Left ventricle myocardium inferior (tissue), 1 donor: ENCODE results near the gene TRAF3IP1. TPM values are rescaled to one million over a fixed set of nuclear protein-coding genes. Genes with fewer than 3 reads are reported as not detected.

Source experiments
- DNase-seq: peaks from one replicate; pipeline ENCODE4 v3.0.0-alpha.2; 2020
- H3K27ac ChIP-seq: fragments of 200-600 bp; replicated peaks from 2 replicates; pipeline ENCODE4 v1.8.0; 2021
- H3K27me3 ChIP-seq: fragments of 200-600 bp; 2 replicates; pipeline ENCODE4 v1.8.0; 2021; ENCODE audit warnings: low read depth
- H3K36me3 ChIP-seq: fragments of 200-600 bp; 2 replicates; pipeline ENCODE4 v1.8.0; 2021
- H3K4me1 ChIP-seq: fragments of 200-600 bp; 2 replicates; pipeline ENCODE4 v1.8.0; 2021
- H3K4me3 ChIP-seq: fragments of 200-600 bp; 2 replicates; pipeline ENCODE4 v1.8.0; 2021; ENCODE audit warnings: mild to moderate bottlenecking, moderate library complexity
- H3K9me3 ChIP-seq: fragments of 200-600 bp; replicated peaks from 2 replicates; pipeline ENCODE4 v1.8.0; 2021
- intact Hi-C: fragments of 100-400 bp; cut with micrococcal nuclease; formaldehyde crosslinking; loops from one replicate; pipeline ENCODE4 v1.11.0; 2022
- total RNA-seq: library from RNA; stranded (reverse); fragmentation: NEBNext Ultra II Directional; extraction: Animal tissue kit (Norgen Biotek cat#: 25700); gene quantifications from one replicate; pipeline ENCODE4 v1.2.1, GENCODE V29; 2021
- TF ChIP-seq, protein P1 (sequence below): fragments of 200-600 bp; IDR thresholded peaks from 2 replicates; pipeline ENCODE4 v1.8.0; 2021; ENCODE audit warnings: antibody characterized with exemption, mild to moderate bottlenecking, borderline replicate concordance
- donor health status: DM: no; HTN: yes; CAD: no; lungs with severe emphysema.

Gene TRAF3IP1
- total RNA-seq, 1 donor from 2014 or later, result 14.6 TPM

DNA sequence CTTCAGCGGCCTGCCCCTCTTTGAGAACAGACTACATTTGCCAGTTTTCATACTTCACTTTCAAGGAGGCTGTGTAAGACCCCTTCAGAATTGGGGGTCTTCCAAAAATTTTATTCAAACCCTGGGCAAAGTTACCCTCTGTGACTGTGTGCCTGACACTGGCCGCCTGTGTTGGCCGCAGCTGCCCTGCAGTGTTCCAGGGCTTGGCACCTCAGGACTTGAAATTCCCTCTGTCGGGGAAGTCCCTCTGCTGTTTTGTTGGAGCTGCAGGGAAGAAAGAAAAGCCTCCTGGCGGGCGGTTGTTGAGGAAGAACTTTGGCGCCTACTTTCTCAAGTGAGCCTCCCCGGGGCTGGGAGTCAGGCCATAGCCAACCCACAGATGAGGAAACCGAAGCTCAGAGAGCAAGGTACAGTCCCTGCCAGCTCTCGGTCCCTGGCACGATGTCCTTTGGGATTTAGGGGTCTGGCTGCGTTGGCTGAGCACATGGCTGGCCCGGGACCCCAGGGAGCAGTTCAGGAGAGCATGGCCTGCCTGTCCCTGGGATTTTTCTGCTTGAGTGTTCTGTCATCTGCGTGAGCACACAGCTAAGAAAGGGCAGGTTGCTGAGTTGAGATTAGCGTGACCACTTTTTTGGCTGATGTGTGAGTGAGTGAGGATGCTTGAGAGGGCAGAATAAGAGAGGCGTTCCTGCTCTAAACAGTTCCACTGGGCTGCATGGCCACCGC is 88.5 kb downstream of the TRAF3IP1 start:
- DNase-seq, result no peak
- no peaks in the 10 kb centered on the region for H3K27me3 ChIP-seq
- intact Hi-C loops, result no loop called here
- no peaks in the 10 kb centered on the region for H3K9me3 ChIP-seq
- no peak overlapping the region for H3K4me3 ChIP-seq
- H3K4me1 ChIP-seq, result no peaks in the 10 kb centered on the region
- TF ChIP-seq, protein P1, sequence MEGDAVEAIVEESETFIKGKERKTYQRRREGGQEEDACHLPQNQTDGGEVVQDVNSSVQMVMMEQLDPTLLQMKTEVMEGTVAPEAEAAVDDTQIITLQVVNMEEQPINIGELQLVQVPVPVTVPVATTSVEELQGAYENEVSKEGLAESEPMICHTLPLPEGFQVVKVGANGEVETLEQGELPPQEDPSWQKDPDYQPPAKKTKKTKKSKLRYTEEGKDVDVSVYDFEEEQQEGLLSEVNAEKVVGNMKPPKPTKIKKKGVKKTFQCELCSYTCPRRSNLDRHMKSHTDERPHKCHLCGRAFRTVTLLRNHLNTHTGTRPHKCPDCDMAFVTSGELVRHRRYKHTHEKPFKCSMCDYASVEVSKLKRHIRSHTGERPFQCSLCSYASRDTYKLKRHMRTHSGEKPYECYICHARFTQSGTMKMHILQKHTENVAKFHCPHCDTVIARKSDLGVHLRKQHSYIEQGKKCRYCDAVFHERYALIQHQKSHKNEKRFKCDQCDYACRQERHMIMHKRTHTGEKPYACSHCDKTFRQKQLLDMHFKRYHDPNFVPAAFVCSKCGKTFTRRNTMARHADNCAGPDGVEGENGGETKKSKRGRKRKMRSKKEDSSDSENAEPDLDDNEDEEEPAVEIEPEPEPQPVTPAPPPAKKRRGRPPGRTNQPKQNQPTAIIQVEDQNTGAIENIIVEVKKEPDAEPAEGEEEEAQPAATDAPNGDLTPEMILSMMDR, result no peak
- peaks cover 1% of the 10 kb centered on the region for H3K36me3 ChIP-seq
- H3K27ac ChIP-seq, result no peak overlapping the region

DNA sequence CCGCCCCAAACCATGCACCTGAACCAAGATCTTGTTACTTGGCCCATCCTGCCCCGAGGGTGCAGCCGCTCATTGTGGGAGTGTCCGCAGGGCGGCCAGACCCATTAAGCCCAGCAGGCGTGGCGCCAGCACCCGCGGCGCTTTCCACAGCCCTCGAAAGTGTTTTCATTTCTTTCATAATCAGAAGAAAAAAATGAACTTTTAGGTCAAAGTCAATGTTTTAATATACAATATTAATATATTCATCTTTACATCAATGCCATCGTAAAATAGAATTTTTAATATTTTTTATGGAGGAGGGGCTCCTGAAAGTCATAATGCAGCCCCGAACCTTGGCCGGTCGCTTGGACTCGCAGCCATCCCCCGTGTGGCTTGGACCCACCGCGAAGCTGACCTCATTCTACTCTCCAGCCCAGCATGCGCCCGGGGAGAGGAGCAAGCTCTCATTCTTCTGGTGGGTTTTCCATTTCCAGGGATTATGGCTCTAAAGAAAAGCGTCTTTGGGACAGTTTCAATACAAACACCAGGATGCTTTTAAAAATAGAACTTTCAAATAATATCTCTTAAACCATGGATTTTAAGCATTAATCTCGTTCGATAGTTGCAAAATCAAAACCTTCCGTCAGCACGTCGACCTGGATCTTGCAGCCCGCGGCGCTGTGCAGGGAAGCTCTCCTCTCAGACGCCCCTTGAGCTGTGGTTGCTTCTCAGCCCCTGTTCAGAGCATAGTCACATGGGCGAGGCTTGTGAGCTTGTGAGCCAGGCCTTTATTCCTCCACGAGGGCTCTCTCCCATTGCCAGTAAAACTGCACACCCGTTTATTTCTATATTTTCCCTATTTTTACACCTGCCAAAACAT is 89.3 kb downstream of the TRAF3IP1 start:
- DNase-seq, result no peak
- no peaks in the 10 kb centered on the region for H3K27me3 ChIP-seq
- no peaks in the 10 kb centered on the region for H3K36me3 ChIP-seq
- H3K4me1 ChIP-seq, result no peaks in the 10 kb centered on the region
- intact Hi-C loops, result no loop called here
- no peak overlapping the region for H3K27ac ChIP-seq
- H3K4me3 ChIP-seq, result no peak overlapping the region
- H3K9me3 ChIP-seq, result no peaks in the 10 kb centered on the region
- TF ChIP-seq, protein P1, result no peak

DNA sequence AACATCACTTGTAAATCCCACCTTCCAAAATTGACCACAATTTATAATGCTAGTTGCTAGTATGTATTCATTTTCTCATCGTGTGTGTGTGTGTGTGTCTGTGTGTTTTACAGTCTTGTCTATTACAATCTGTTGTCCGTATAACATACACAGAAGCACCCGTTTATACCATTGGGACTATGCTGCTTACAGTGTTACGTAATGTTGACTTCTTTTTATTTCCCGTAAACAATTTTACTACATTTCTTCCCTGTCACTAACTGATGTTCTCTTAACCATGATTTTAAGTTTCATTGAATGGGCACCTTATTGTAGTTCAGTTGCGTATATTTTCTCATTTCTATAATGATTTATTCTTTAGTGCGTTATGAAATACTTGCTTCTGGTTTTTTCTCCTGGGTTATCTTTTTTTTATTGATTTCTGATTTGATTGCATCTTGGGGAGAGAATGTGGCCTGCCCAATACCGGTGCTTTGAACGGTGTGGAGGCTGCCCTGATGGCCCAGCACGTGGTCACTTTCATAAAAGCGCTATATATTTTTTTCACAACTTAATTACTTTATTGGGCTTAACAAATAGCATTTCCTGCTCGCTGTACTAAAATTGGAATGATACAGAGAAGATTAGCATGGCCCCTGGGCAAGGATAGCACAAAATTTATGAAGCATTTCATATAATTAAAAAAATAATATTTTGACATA is 91.9 kb downstream of the TRAF3IP1 start:
- intact Hi-C loops, result no loop called here
- DNase-seq, result no peak
- Histone ChIP-seq H3K27ac (no peak overlapping the region), H3K36me3 (no peaks in the 10 kb centered on the region), H3K4me3 (no peak overlapping the region), H3K9me3 (peaks cover 12% of the 10 kb centered on the region), H3K4me1 (no peaks in the 10 kb centered on the region), H3K27me3 (peaks cover 22% of the 10 kb centered on the region)
- TF ChIP-seq, protein P1, result no peak

DNA sequence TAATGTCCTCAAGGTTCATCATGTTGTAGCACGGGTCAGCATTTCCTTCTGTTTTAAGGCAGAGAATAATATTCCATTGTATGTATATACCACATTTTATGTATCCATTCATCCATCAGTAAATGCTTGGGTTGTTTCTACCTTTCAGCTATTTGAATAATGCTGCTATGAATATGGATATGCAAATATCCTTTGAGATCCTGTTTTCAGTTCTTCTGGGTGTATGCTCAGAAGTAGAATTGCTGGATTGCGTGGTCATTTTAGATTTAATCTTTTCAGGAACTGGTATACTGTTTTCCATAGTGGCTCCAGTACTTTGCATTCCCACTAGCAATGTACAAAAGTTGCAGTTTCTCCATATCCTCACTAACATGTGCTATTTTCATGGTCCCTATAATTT is 93.0 kb downstream of the TRAF3IP1 start:
- TF ChIP-seq, protein P1, result no peak
- intact Hi-C loops, result no loop called here
- no peaks in the 10 kb centered on the region for H3K36me3 ChIP-seq

DNA sequence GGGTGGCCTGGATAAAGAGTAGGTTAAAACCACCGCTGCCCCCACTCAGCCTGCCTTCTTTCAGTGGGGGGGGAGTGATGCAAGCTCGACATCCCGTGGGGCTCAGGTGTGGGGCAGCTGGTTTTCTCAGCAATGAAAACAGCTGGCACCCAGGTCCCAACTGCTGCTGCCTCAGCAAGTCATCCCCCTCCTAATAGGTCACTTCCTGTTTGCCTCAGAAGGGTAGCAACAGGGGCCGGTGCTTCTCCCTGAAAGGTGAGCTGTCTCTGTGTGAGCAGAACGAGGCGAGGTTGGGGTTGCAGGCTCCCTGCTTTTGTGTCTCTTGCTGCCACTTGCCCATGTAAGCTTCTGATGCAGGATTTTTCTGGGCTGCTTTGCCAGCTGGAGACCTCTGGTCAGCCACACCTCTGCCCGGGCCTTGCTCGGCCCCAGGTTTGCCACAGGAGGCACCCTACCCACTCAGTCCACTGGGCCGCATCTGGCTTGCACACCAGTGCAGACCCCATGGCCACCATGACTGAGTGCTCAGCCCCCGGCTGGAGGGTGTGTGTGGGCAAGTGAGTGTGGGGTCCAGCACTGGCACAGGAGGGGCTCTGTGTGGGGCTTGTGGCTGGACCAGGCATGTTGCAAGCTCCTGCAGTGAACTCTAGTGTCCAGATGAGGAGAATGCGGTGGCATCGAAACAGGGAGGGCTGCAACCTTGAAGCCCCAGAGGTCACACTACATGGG is 94.9 kb downstream of the TRAF3IP1 start:
- H3K4me1 ChIP-seq, result peaks cover 11% of the 10 kb centered on the region
- TF ChIP-seq, protein P1, result no peak
- peaks cover 43% of the 10 kb centered on the region for H3K27me3 ChIP-seq
- no peak overlapping the region for H3K27ac ChIP-seq
- peaks cover 12% of the 10 kb centered on the region for H3K9me3 ChIP-seq
- H3K36me3 ChIP-seq, result no peaks in the 10 kb centered on the region
- intact Hi-C loops, result no loop called here
- no peak for DNase-seq
- H3K4me3 ChIP-seq, result no peak overlapping the region

More for the DNA sequence above, 93.0 kb downstream of the TRAF3IP1 start:
- H3K4me3 ChIP-seq, result no peak overlapping the region
- no peak overlapping the region for H3K27ac ChIP-seq
- H3K4me1 ChIP-seq, result no peaks in the 10 kb centered on the region
- peaks cover 12% of the 10 kb centered on the region for H3K9me3 ChIP-seq
- DNase-seq, result no peak
- peaks cover 29% of the 10 kb centered on the region for H3K27me3 ChIP-seq
